ENCODE measurements around the gene PTPRF.

The PTPRF gene

DNA sequence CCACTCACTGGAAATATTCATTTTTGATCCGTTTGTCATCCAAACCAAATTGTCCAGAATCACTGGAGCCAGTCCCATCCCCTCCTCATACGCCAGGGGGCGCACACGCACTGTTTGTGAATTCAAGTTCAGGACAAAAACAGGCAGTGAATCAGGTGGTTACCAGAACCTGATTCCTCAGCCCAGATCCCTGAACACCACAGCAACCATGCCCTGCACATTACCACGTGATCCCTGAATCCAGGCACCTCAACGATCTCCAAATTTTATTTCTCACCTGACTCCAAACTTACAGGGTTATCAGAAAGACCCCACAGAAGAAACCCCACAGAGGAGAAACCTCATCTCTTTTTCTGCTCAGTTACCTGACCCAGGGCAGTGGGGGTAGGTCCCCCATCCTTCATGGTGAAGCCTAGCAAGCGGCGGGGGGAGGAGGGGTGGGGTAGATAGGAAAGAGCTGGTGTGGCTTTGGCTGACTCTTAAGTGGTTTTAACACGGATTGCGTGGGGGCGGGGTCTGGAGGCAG is 1.4 kb upstream of the PTPRF start:
- no peaks in the 10 kb centered on the region for H3K27me3 ChIP-seq
- DNase-seq: peak; percentile 88 to 90
- H3K4me1 ChIP-seq: peaks cover 0 to 31% (median 13%) of the 10 kb centered on the region in 4 donors
- intact Hi-C loops (cut with DNase I; ENCODE audit: low total_unique reads): loop anchor here (5.0 to 10.0 kb wide), 2 partner anchors 178 to 516 kb away; partner anchors contain the start of gene ST3GAL3
- no peaks in the 10 kb centered on the region for H3K36me3 ChIP-seq
- H3K9me3 ChIP-seq: no peaks in the 10 kb centered on the region
- no peak overlapping the region for H3K4me3 ChIP-seq
- TF ChIP-seq, protein P1, sequence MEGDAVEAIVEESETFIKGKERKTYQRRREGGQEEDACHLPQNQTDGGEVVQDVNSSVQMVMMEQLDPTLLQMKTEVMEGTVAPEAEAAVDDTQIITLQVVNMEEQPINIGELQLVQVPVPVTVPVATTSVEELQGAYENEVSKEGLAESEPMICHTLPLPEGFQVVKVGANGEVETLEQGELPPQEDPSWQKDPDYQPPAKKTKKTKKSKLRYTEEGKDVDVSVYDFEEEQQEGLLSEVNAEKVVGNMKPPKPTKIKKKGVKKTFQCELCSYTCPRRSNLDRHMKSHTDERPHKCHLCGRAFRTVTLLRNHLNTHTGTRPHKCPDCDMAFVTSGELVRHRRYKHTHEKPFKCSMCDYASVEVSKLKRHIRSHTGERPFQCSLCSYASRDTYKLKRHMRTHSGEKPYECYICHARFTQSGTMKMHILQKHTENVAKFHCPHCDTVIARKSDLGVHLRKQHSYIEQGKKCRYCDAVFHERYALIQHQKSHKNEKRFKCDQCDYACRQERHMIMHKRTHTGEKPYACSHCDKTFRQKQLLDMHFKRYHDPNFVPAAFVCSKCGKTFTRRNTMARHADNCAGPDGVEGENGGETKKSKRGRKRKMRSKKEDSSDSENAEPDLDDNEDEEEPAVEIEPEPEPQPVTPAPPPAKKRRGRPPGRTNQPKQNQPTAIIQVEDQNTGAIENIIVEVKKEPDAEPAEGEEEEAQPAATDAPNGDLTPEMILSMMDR (IDR thresholded peaks at IDR 0.05): peak; percentile 96 to 98
- no peak overlapping the region for H3K27ac ChIP-seq

DNA sequence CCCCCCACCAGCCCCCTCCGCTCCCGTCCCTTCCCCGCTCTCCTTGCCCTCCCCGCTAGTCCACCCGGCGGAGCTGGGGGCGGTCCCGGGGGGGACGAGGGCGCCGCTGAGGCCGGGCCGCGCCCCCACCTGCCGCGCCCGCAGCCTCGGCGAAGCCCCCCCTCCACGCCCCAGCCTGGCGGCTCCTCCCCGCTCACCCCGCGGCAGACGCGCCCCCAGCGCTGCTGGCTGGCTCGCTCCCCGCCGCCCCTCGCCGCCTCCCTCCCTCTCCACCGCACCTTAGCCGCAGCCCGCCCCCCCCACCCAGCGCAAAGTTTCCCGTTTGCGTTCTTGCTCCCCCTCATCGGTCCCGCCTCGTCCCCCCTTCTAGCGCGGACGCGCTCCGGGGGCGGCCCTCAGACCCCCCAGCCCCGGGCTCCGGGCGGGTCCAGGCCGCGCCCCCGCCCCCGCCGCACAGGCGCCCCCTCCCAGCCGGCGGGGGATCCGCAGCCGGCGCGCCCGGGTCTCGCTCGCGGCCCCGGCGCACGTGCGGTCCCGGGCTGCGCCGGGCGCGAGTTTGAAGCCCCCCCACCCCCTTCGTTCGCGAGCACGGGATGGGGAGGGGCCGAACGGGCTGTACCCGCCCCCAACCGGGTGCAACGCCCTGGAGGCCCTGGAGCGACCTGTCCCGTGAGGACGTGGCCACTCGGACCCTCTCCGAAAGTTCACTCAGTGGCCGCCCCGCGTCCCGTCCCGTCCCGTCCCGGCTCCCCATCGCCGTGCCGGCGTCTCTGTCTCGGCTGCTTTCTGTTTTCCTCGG is 623 bp downstream of the PTPRF start:
- DNase-seq: no peak
- Histone ChIP-seq H3K27me3 (no peaks in the 10 kb centered on the region), H3K36me3 (no peaks in the 10 kb centered on the region), H3K9me3 (no peaks in the 10 kb centered on the region), H3K27ac (peak overlapping the region; percentile 69 to 73), H3K4me1 (peaks cover 0 to 43% (median 13%) of the 10 kb centered on the region in 4 donors), H3K4me3 (peak overlapping the region; percentile 66 to 73)
- intact Hi-C loops (cut with DNase I; ENCODE audit: low total_unique reads): loop anchor here (5.0 kb wide), 1 partner anchor 231 kb away; no protein-coding TSS in a partner anchor
- TF ChIP-seq, protein P1 (IDR thresholded peaks at IDR 0.05): no peak

DNA sequence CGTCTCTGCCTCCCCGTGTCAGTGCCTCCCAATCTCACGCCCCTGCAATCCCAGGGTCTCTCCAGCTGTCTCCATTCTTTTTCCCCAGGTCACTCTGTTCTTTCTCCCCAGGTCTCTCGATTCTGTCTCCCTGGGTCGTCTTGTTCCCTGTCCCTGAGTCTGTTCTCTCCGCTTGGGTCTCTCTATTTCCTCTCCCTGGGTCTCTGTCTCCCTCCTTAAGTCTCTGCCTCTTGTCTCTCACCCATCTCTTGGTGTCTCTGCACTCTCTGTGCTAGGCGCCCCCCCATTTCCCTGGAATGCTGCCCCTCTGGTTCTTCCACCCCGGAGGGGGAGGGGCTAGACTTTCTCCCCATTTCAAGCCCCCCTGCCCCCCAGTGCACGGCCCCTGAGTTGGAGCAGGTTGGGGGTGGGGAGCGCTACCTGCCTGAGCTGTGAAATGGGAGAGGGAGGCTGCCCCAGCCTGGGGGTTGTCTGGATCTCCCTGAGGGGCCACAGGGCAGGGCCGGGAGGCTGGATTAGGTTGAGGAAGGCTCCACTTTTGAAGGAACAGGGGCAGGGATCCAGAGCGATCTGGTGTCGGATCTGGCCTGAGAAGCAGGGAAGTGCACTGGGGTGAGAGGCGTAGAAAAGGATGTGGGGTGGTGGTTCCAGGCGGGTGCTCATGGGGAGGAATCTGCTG is 1.4 kb downstream of the PTPRF start:
- Histone ChIP-seq H3K27me3 (no peaks in the 10 kb centered on the region), H3K4me3 (peak overlapping the region; percentile 66 to 73), H3K9me3 (no peaks in the 10 kb centered on the region), H3K27ac (peak overlapping the region; percentile 69 to 73), H3K36me3 (no peaks in the 10 kb centered on the region), H3K4me1 (peaks cover 0 to 51% (median 13%) of the 10 kb centered on the region in 4 donors)
- intact Hi-C loops (cut with DNase I; ENCODE audit: low total_unique reads): loop anchor here (2.0 to 5.0 kb wide), 2 partner anchors 119 to 230 kb away; partner anchors contain the start of gene KDM4A
- no peak for DNase-seq
- TF ChIP-seq, protein P1 (IDR thresholded peaks at IDR 0.05): no peak

DNA sequence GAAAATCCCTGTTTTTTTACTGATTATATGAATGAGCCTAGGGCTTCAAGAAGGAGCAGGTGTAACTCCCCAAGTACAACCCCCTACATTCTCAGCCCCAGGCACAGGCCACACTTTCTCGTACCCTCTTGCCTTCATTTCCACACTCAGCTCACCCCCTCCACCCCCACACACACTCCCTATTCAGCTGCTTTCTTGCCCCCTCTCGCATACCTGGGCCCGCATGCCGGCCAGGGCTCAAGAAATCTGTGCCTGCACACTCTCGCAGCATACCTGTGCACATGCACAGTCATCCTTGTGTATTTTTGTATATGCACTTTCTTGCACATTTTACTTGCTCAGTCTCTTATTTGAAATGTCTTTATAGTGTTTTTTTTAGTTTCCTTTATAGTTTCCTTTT is 2.0 kb downstream of the PTPRF start:
- Histone ChIP-seq H3K9me3 (no peaks in the 10 kb centered on the region), H3K4me3 (no peak overlapping the region), H3K27ac (peak overlapping the region; percentile 69 to 73), H3K4me1 (peaks cover 0 to 56% (median 13%) of the 10 kb centered on the region in 4 donors), H3K27me3 (no peaks in the 10 kb centered on the region), H3K36me3 (no peaks in the 10 kb centered on the region)
- intact Hi-C loops (cut with DNase I; ENCODE audit: low total_unique reads): loop anchor here (2.0 to 5.0 kb wide), 2 partner anchors 118 to 230 kb away; partner anchors contain the start of gene KDM4A
- no peak for DNase-seq
- TF ChIP-seq, protein P1 (IDR thresholded peaks at IDR 0.05): no peak

DNA sequence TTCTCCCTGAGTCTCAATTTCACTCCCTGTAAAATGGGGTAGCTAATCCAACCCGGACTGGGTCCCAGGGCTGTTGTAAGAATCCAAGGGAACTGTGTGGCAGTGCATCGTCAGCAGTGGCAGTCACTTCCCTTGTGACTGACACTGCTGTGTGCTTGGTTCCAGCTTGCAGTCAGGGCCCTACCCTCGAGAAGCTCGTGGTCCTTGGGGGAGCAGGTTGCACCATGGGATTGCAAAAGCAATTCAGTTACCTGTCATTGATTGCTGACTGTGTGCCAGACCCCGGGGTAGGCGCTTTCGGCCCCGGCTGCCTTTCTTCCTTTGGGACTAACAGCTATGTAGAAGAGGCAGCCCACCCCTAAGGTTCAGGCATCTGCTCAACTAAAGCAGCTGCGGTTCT is 2.9 kb downstream of the PTPRF start:
- Histone ChIP-seq H3K4me1 (peaks cover 0 to 59% (median 13%) of the 10 kb centered on the region in 4 donors), H3K27ac (peak overlapping the region in 1 of 2 donors; percentile 69), H3K27me3 (no peaks in the 10 kb centered on the region), H3K9me3 (no peaks in the 10 kb centered on the region), H3K36me3 (no peaks in the 10 kb centered on the region), H3K4me3 (no peak overlapping the region)
- TF ChIP-seq, protein P1 (IDR thresholded peaks at IDR 0.05): no peak
- intact Hi-C loops (cut with DNase I; ENCODE audit: low total_unique reads): loop anchor here (2.0 to 5.0 kb wide), 2 partner anchors 117 to 229 kb away; partner anchors contain the start of gene KDM4A
- DNase-seq: no peak

All from tibial artery (tissue), 4 donors.